GM13976 (cell line): ENCODE results near the gene AGO3.
"Not testable (repeated sequence)": the region's sequence is repeated elsewhere in the genome, so short reads cannot be mapped to it uniquely, and the experiment has no call there.

Source experiments
- DNase-seq: peaks from one replicate; pipeline ENCODE4 v3.0.0; 2012; ENCODE audit warnings: low spot score
- CTCF ChIP-seq: IDR thresholded peaks from 2 replicates; pipeline ENCODE4 v1.5.1; 2012; ENCODE audit warnings: borderline replicate concordance, mild to moderate bottlenecking; ENCODE audit not compliant: insufficient read depth; ENCODE audit errors: extremely low read depth, missing control alignments, control extremely low read depth
- in situ Hi-C: fragments of 300-500 bp; cut with MboI; formaldehyde crosslinking; loops from one replicate; pipeline ENCODE4 v1.12.0; 2022; ENCODE audit warnings: low sequenced_read_pairs, mixed read lengths, inconsistent platforms; ENCODE audit not compliant: unreplicated experiment

Gene AGO3

GRCh38 chr1:35885961-35886558 lies 44.8 kb upstream of the AGO3 start:
- TF ChIP-seq CTCF: no peak
- in situ Hi-C loops: no loop called here
- no peak for DNase-seq

GRCh38 chr1:35886577-35887431 lies 44.1 kb upstream of the AGO3 start:
- TF ChIP-seq CTCF: no peak
- peak; percentile 62 for DNase-seq
- in situ Hi-C loops: no loop called here

- in situ Hi-C loops: no loop called here
- DNase-seq: no peak
- no peak for TF ChIP-seq CTCF
These were observed 43.4 kb upstream of the AGO3 start for GRCh38 chr1:35887508-35887907.

GRCh38 chr1:35888255-35888654 lies 42.6 kb upstream of the AGO3 start:
- DNase-seq: no peak
- no peak for TF ChIP-seq CTCF
- in situ Hi-C loops: no loop called here

GRCh38 chr1:35888981-35889380 lies 41.9 kb upstream of the AGO3 start:
- in situ Hi-C loops, DNase-seq: not testable (repeated sequence)

- no peak for DNase-seq
- TF ChIP-seq CTCF: no peak
- in situ Hi-C loops: no loop called here
These were observed 37.6 kb upstream of the AGO3 start for GRCh38 chr1:35893051-35893879.
